NCI-H1048 (cell line): ENCODE data around the gene MCM5.
"Not testable (repeated sequence)": the region's sequence is repeated elsewhere in the genome, so short reads cannot be mapped to it uniquely, and the experiment has no call there.

Experiments used
- DNase-seq: peaks from one replicate; lab custom pipeline; 2025; lab: John Stamatoyannopoulos, UW

Gene MCM5

DNA sequence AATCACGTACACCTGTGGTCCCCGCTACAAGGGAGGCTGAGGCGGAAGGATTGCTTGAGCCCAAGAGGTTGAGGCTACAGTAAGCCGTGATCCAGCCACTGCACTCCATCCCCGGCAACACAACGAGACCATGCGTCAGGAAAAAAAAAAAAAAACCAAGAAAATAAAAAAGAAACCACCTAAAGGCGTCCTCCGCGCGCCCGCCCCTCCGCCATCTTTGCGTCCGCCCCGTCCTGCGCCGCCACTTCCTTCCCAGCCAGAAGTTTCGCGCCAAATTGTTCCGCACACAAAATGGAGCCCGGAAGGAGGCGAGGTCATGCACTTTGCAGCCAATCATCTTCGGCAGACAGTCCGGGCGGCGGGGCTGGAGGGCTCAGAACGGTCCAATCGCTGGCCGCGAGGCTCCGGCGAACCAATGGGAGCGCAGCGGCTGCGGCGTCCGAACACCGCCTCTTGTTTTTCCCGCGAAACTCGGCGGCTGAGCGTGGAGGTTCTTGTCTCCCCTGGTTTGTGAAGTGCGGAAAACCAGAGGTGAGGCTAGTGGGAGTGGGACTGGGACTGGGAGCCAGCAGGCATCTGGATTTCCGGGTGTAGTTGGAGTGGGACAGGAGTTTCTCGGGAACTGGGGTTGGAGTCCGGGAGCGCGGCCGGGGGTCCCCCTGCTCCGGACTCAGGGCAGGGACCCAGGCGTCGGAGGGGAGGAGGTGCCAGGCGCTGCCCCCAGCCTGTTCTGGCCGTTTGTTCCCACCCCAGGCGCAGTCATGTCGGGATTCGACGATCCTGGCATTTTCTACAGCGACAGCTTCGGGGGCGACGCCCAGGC is at the start of gene MCM5:
Gene MCM5 (plus strand): TSS at position 463 of the 823 bp plus-strand sequence. CDS start 299 bp downstream, at position 762.
- DNase-seq = peak; percentile 97

DNA sequence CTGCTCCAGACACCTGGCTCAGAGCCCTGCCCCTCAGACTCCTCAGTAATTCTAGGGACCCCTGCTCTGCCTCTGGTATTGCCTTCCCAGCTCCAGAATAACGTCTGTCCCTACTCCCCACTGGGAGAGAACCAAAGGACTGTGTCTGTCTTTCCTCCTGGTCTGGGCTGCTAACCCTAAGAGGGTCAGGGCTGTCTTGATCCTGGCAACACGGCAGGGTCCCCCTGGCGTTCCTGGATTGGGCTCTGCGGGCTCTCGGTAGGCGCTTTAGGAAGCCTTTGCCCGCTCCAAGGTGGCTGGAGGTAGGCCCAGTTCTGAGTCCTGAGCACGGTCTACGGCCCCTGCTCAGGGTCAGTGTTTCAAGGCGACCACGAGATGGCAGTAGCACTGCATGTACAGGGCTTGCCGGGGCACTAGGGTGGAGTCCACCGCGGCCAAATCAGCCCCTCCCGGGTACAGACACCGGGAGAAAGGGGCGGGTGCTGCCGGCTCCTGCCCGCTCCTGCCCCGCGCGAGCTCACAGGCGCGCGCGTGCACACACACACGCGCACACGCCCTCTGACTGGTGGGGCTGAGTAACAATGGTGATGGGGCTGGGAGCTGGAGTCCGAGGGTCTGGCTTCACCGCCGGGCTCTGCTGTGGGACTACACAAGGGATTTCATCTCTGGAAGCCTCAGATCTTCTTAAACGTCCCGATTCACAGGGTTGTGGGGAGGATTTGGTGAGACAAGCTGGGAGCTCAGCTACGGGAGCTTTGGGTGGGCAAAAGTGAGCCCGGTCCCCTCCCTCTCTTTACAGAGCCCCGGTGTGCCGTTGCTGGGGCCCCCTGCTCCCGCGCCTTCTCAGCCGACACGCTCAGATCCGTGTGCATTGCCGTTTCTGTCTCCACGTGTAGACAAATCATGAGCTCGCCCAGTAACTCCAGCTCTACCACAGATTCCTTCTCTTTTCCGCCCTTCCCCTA is 49.1 kb upstream of the MCM5 start:
- peak; percentile 55 for DNase-seq

DNA sequence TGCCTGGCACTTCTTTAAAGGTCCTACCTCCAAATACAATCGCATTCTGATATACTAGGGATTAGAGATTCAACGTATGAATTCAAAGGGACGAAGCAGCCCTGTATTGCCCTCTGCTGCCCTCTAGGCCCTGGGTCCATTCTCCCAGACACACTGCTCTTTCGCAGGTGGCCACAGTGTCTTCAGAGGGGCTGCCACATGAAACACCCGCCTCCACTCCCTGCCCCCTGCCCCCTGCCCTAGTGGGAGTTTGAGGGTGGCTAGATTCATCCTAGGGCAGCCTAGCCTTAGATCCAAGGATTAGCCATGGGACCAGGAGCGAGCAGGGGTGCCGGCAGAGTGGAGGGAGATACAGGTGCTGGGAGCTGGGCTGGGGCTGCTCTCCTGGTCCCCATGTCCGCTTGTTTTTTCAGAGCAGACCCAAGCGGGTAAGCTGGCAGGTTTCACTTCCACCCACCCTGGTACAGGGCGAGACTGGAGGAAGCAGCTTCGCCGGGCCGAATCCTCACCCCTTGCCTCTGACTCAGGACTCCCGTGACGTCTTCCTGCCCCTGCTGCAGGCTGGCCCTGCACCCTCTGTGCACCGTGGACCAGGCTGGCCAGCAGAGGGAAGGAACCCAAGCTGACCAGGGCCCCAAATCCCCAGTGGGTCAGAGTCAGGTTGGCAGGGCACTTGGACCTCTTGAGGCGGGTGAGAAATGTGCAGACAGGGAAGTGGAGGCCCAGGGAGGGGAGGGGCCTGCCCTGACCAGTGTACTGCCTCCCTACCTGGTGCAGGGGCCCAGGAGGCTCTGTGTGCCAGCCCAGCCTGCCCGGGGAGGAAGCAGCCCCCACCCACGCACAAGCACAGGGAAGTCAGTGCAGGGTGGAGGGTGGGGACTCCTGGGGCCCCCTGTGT is 47.5 kb upstream of the MCM5 start:
- no peak for DNase-seq

DNA sequence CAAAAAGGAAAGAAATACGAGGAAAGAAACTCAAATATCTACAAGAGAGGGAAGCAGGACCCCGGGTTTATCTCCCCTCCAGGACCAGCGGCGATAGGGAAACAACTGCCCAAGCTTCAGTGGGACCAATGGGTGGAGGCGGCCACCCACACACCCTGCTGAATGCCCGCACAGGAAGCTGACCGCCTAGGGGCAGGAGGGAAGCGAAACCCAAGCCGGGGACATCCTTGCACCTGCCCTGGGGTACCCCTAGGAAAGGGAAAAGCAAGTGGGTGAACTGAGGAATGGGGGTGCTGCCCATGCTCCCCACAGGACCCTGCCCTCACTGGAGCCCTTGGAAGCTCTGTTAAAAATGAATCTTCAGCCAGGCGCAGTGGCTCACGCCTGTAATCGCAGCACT is 46.6 kb upstream of the MCM5 start:
- DNase-seq = no peak

DNA sequence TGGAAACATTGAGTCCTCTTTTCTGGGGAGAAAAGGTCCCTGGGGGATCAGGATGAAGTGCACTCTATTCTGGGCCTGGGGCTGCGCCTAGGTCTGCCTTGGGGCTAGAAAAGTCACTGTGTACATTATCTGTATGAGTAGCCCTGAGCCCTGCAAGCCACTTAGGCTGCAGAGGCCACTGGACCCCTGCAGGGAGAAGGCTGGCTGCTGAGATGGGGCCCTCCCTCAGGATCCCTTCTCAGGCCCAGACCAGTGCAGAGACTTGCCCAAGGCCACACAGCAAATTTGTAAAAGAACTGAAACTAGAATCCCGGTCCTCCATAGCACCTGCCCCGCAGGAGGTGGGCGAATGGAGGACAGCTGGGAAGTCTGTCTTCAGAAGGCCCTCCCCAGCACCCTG is 45.9 kb upstream of the MCM5 start:
- no peak for DNase-seq

DNA sequence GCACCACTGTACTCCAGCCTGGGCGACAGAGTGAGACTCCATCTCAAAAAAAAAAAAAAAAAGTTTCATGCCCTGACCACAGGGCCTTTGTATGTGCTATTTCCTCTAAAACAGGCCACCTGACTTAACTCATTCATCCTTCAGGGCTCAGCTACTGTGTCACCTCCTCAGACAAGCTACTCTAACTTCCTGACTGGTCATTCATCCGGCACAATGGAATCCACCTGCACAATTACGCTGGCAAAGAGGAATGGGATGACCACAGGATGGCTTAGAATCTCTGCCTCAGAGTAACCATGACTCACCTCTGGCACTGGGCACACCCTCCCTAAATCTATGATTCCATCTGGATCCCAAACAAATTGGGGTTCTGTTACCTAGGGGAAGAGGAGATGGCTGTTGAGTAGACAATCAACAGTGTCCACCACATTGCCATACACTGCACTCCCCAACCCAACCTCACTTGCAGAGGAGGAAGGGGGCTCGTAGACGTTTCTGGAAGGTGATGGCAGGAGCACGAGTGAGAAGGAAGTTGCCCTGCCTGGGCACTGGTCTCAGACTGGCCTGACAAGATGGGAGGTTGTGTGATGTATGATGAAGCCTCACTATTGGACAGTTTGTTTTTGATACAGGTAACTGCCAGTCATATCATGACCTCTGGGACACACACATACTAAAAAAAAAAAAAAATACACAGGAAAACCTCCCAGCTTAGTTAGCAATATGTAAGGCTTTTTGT is 41.9 kb upstream of the MCM5 start:
- no peak for DNase-seq

DNA sequence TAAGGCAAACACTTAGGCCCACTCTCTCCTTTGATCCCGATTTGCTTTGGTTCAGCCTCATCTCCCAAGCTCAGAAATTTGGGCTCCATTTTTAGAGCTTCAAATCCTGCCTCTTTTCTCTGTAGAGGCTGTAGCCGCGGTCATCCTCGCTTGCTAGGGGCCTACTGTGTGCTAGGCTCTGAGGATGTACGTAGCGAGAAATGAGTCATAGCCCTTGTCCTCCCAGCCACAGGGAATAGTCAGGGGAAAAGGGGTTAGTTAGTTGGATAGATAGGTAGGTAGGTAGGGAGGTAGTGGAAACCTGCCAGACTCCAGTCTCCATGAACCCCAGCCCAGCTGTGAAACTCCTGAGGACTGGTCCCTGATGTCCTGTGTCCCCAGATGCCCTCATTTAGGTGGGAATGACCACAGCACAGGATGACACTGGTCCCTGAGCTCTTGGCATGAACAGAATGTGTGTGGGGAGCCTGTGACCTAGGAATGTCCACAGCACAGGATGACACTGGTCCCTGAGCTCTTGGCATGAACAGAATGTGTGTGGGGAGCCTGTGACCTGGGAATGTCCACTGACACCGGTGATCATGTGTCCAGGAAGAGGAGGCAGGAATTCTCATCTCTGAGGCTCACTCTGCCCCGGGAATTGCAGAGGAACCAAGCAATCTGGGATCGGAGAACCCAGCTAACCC is 40.4 kb upstream of the MCM5 start:
- DNase-seq = no peak

DNA sequence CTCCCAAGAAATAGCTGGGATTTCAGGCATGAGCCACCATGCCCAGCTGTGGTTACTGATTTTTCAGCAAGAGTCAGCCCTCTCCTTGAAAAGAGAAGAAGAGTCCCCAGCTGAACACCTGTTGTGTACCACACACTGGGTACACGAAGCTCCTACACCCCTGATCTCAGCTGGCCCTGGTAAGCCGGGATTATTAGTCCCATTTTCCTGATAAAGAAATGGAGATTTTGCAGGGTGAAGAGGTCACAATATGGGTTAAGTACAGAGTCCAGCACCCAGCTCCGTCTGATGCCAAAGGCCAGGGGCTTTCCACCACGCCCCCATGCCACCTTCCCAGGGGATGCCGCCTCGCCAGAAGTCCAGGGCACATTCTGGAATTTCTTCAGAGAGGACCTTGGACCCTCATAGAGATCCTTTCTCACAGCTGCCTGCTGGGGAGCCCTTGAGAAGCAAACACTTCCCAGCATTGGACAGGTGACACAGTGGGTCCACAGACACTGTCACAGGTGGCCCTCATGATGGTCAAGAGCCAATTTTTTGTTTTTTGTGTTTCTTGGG is 38.9 kb upstream of the MCM5 start:
- no peak for DNase-seq

DNA sequence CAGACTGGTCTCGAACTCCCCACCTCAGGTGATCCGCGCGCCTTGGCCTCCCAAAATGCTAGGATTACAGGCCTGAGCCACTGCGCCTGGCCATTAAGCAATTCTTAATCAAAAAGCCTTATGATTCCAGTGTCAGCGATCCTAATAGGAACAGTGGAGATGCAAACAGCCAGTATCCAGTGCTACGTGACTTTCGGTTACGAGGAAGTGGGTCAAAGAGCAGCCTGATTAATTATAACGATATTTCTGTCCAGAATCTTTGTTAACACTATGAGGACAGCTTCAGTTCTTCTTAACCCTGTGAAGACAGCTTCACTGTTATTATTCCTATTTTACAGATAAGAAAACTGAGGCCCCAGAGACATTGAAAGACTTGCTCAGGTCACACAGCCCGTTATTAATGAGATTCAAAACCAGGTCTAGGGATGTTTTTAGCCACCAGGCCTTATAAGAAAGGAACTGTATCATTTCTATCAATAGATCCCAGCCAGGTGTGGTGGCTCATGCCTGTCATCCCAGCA is 36.3 kb upstream of the MCM5 start:
- no peak for DNase-seq

DNA sequence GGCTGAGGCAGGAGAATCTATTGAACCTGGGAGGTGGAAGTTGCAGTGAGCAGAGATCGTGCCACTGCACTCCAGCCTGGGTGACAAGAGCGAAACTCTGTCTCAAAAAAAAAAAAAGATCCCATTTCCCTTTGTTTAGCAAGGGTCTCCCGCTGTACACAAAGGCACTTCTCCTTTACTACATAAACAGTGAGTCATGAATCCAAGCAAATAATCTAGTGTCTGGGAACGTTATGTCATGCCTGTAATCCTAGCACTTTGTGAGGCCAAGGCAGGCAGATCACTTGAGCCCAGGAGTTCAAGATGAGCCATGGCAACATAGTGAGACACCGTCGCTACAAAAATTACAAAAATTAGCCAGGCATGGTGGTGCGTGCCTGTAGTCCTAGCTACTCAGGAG is 35.7 kb upstream of the MCM5 start:
- not testable (repeated sequence) for DNase-seq

DNA sequence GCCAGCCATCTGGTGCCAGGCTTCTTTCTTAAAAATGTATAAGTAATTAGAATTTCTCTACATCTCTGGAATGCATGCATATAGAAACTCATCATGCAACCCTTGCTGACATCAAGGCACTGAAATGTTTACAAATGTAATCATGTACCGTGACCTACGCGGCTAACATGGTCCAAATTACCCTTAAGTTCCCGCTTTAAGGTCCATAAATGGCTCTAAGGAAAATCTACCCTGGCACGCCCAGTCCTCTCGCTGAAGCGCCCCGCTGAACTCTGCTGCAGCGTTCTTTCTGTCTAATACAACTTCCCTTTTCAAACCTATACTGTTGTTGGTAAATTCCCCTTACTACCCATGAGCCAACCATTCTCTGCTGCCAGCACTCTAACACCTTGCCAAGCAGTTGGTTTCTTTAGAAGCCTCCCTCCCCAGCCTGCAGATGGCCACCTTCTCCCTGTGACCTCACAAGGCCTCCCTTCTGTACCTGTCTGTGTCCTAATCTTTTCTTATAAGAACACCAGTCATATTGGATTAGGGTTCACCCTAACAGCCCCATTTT is 32.5 kb upstream of the MCM5 start:
- DNase-seq = no peak

DNA sequence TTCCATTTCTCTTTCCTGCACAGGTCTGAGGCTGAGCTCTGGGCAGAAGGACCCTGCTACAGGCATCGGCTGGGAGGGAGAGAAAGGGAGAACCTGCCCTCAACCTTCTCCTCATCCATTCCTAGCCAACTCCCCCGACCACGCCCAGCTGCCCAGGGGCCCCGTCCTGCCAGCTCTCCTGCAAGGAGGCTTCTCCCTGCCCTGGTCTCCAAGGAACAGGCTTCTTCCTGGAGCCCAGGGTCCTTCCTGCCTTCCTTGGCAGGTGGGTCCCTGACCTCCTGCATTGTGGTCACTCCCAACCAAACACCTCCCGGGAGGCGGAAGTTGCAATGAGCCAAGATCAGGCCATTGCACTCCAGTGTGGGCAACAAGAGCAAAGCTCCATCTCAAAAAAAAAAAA is 31.6 kb upstream of the MCM5 start:
- no peak for DNase-seq

DNA sequence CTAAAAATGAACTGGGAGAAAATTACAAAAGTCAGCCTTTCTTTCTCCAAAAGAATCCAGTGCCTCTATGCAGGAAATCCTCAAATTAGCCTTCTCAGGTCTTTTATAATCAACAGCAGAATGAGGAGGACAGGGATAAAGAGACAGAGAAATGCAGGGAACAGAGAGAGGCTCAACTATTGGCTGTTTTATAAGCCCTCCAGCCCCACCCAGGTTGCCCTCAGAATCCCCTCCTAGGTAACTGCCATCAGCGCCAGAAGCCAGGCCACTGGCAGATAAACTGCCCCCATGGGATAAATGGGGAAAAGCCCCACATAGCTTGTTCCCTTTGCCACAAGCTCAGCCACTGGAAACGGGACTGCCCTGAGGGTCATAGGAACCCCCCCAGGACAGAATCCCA is 29.9 kb upstream of the MCM5 start:
- DNase-seq = no peak

DNA sequence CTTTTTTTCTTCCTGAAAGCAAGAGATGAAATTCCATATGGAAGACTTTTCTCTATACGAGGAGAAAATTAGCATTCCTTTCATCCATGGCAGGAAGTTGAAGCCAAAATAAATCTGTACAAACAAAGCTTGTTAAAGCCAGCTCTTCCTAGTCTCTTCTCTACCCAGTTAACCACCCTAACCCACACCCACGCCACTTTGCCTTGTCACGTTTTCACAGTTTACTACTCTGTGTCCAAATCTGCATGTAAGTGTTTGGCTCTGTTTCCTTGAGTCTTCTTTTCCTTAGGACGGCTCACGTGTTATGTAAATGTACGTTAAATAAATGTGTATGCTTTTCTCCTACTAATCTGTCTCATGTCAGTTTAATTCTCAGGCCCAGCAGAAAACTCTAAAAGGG is 26.2 kb upstream of the MCM5 start:
- DNase-seq = no peak

DNA sequence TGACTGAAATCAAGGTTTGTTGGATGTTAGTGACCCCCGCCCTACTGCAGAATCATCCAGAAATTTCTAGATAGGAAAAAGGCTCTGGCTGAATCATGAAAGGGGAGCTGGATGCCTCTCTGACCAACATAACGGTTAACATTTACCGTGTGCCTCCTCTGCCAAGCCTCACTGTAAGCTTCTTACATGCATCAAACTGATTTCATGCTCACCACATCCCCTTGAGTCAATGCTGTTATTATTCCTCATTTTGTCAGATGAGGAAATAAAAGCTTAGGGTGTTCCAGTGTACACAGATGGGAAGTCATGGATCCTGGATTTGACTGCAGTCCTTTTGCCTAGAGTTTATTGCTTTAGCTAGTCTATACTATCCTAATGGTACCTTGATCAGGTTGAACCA is 24.9 kb upstream of the MCM5 start:
- DNase-seq = no peak

DNA sequence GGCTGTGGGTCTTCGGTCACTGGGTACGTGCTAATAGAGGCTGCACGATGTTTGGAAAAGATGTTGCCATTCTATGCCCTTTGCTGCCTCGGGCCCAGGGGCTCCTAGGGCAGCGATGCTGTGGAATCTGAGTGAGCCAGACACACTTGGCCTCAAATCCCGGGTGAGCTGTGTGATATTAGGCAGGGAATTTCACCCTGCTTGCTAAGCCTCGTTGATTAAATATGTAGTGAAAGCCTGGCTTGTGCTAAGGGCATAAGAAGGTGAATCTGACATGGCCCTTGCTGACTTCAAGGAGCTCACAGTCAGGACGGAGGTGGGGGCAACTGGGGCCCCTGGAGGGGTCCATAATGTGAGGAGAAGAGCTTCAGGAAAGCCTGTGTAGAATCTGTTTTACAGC is 24.4 kb upstream of the MCM5 start:
- DNase-seq = no peak

DNA sequence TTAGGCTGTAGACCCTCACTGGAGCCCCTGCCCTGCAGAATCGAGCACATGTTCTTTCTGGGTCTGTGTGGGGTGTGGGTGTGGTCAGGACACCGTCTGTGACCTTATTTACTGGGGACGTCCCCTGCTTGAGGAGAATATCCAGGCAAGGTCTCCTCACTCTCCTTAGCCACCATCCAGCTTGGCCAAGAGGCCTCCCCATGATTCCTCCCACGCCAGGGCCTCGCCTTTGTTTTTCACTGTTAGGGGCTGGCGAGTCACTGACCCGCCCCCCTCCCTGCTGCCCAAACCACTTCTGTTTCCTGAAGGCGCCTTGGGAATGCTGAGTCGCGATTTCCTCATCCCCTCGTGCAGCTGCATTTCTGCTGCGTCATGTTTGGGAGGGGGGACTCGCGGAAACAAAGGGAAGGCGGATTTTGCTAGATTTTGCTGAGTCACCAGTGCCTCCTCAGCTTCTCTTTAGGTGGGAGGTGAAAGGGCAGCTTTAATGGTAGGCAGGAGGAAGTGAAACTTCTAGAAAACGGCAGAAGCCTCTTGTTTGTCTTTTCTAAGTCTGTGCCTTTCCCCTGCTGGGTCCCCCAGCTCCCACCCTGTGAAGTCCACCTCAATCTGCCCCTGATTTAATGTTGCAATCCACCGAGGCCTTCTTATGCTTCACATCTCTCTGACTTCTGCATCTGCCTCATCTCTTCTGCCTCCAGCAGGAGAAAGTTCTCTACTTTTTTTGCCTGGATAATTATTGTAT is 23.0 kb upstream of the MCM5 start:
- DNase-seq = no peak

DNA sequence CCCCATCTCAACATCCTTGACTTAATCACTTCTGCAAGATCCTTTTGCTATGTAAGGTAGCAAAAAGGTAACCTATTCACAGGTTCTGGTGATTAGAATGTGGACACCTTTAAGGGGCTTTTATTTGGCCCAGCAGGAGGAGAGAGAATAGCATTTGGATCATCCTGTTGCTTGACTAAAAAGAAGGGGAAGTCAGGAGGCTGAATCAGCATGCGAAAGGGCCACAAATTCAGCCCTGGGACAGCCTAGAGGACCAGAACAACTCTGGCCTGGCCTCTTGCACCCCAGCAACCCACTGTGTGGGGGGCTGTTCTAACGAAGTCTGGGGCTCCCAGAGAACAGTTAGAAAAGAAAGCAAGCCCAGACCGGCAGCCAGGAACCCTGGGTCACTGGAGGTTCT is 22.2 kb upstream of the MCM5 start:
- no peak for DNase-seq

DNA sequence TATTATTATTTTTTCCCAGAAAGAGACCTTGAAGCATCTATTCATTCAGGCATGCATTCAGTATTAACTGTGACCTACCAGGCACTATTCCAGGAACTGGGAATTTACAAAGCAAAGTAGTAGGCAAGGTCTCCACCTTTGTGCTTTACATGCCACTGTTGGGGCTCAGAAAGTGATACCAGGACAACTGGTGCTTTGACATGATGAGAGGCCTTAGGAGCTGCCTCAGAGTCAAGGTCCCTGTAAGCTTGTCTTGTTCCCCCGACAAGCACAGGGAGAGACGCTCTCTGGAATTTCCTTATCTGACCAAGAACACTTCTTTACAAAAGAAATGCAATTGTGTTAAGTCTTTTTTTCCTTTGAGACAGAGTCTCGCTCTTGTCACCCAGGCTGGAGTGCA is 21.3 kb upstream of the MCM5 start:
- DNase-seq = no peak
